Retinal pigment epithelial cell (primary cell): Measurements from ENCODE around the gene TUBB4B.

Experiments
- DNase-seq: peaks from one replicate; pipeline ENCODE4 v3.0.0-alpha.2; 2010; ENCODE audit warnings: low read depth
- H3K4me3 ChIP-seq: 2 replicates; pipeline ENCODE4 v1.5.1; 2011; ENCODE audit warnings: mild to moderate bottlenecking, low read length, control low read depth, moderate library complexity
- CTCF ChIP-seq: conservative IDR thresholded peaks from 2 replicates; pipeline ENCODE4 v1.5.1; 2011; ENCODE audit warnings: low read depth, low read length, control low read depth, inconsistent platforms

Gene TUBB4B

DNA sequence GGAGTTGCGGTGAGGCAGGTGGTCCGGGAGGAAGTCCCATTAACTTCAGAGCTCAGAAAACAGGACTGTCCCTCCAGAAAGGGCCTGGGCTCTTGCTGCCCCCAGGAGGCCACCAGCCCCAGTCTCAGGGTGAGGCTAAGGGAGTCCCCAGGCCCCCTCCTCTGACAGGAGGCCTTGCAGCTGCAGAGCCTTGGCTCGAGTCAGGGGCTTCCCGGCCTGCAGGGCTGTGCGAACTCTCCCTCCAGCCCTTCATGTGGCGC lies 6.8 kb downstream of the TUBB4B start:
- no peak overlapping the region for H3K4me3 ChIP-seq
- no peak for DNase-seq
- TF ChIP-seq CTCF: no peak

DNA sequence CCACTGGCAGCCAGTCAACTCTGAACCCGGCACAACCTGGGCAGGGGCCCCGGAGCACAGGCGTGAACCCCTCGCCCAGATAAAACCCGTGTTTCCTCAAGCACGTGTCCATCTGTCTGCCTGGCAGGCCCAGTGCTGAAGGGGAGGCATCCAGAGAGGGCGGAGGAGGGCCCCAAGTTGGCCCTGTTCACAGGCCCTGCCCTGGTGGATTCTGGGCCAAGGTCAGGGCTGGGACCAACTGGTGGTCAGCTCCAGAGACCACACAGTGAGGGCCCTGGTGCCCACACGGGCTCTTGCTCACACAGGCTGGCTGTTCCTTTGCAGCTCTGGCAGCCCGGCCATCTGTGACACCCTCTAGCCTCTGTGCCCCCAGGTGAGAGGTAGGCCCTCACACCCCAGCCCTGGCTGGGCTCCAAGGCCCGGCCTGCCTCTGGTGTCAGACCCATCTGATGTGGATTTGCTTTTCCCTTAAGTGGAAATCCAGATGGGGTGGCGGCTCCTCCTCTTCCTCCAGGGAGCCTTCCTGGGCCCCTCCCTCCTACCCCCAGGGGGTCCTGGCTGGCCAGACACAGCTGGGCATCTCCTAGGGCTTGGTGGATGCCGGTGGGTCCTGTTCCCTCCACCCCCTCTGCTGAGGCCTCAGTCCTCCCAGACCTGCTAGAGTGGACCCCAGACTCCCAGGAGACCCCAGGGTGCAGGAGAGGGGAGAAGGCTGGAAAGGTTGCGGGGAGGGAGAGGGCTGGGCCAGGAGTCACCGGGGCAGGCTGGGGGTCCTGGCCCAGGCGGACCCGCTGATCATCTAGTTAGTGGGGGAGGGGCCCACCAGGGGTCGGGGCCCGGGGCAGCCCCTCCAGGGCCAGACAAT lies 9.5 kb downstream of the TUBB4B start:
- no peak overlapping the region for H3K4me3 ChIP-seq
- TF ChIP-seq CTCF: no peak
- DNase-seq: no peak

DNA sequence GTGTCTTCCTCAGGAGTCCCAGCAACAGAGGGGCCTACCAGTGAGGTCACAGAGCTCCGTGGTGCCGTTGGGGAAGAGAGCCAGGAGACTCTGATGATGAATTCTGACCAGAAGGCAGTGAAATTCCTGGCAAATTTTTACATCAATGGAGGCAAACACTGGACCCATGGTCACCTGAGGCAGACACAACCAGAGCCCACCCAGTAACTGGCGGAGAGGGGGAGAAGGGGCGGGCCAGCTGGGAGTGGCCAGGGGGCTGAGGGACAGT lies 10.0 kb downstream of the TUBB4B start, which contains the start of gene STPG3:
STPG3 (plus strand) TSS at position 93 of the 268 bp plus-strand sequence; CDS start at position 94, 1 bp downstream.
- no peak for TF ChIP-seq CTCF
- no peak within 1 kb of the TSS for H3K4me3 ChIP-seq
- DNase-seq: no peak

GRCh38 chr9:137251490-137252268 lies 10.6 kb downstream of the TUBB4B start:
- DNase-seq: no peak
- H3K4me3 ChIP-seq: no peak overlapping the region
- TF ChIP-seq CTCF: no peak

- DNase-seq: no peak
Measured at GRCh38 chr9:137252555-137253506, 11.7 kb downstream of the TUBB4B start.

More at GRCh38 chr9:137252555-137253506, 11.7 kb downstream of the TUBB4B start:
- H3K4me3 ChIP-seq: no peak overlapping the region
- TF ChIP-seq CTCF: no peak
